Subcutaneous adipose tissue (tissue), 4 donors: ENCODE results near the gene THOC1. TPM values are rescaled to one million over a fixed set of nuclear protein-coding genes. Genes with fewer than 3 reads are reported as not detected.

Experiments used
- total RNA-seq, 4 donors: library from RNA; depleted of rRNA; stranded (reverse); fragments of >200 nt; gene quantifications; one replicate each; pipeline ENCODE4 v1.1.0, GENCODE V29; 2016
- TF ChIP-seq, protein P1 (sequence below): fragments of 450-650 bp; IDR thresholded peaks from one replicate; pipeline ENCODE4 v1.5.1; 2016; ENCODE audit warnings: low read depth, mild to moderate bottlenecking, control low read depth, antibody characterized with exemption, moderate library complexity

The THOC1 gene
- total RNA-seq, 4 donors from 2014 or later, result 50.3 to 69.7 (median 63.4) TPM

- TF ChIP-seq, protein P1, sequence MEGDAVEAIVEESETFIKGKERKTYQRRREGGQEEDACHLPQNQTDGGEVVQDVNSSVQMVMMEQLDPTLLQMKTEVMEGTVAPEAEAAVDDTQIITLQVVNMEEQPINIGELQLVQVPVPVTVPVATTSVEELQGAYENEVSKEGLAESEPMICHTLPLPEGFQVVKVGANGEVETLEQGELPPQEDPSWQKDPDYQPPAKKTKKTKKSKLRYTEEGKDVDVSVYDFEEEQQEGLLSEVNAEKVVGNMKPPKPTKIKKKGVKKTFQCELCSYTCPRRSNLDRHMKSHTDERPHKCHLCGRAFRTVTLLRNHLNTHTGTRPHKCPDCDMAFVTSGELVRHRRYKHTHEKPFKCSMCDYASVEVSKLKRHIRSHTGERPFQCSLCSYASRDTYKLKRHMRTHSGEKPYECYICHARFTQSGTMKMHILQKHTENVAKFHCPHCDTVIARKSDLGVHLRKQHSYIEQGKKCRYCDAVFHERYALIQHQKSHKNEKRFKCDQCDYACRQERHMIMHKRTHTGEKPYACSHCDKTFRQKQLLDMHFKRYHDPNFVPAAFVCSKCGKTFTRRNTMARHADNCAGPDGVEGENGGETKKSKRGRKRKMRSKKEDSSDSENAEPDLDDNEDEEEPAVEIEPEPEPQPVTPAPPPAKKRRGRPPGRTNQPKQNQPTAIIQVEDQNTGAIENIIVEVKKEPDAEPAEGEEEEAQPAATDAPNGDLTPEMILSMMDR, result no peak
Observed at GRCh38 chr18:213505-213904, 54.3 kb downstream of the THOC1 start.

GRCh38 chr18:212780-213179 is 55.1 kb downstream of the THOC1 start:
- TF ChIP-seq, protein P1, result no peak

- TF ChIP-seq, protein P1, result no peak
Observed at GRCh38 chr18:211582-211981, 56.3 kb downstream of the THOC1 start.

GRCh38 chr18:210733-211132 is 57.1 kb downstream of the THOC1 start:
- TF ChIP-seq, protein P1, result no peak

DNA sequence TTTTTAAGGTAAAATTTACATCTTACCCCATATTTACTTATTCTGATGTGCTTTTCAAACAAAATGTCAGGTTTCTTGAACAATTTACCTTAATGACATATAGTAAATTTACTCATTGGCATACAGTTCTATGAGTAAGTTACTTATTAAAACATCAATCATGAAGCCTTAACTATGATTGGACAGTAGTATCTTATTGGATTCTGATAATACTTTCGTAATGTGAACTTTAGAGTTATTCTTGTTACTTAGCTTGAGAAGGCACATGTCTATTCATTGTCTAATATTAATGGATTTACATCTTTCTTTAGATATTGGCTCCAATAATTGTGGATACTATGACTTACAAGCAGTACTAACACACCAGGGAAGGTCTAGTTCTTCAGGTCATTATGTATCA is 57.8 kb downstream of the THOC1 start:
- TF ChIP-seq, protein P1, result no peak

GRCh38 chr18:199768-200167 is 68.1 kb downstream of the THOC1 start:
- TF ChIP-seq, protein P1, result no peak

GRCh38 chr18:199214-199613 is 68.6 kb downstream of the THOC1 start:
- TF ChIP-seq, protein P1, result no peak
